HG02759 (cell line): ENCODE measurements around the gene TMEM190.

ENCODE experiments used
- ATAC-seq: cut with Tn5 transposase; IDR thresholded peaks from one replicate; pipeline ENCODE4 v1.9.1; 2021; ENCODE audit warnings: mild to moderate bottlenecking, moderate library complexity; ENCODE audit not compliant: unreplicated experiment

The TMEM190 gene

GRCh38 chr19:55350620-55351315 lies 25.9 kb upstream of the TMEM190 start:
- no peak for ATAC-seq

GRCh38 chr19:55352040-55352439 lies 24.6 kb upstream of the TMEM190 start:
- ATAC-seq = no peak

GRCh38 chr19:55352549-55353145 lies 24.0 kb upstream of the TMEM190 start:
- no peak for ATAC-seq

- ATAC-seq = no peak
Measured at GRCh38 chr19:55353356-55353802, 23.2 kb upstream of the TMEM190 start.

GRCh38 chr19:55353803-55354697 lies 22.6 kb upstream of the TMEM190 start:
- no peak for ATAC-seq

GRCh38 chr19:55354698-55355212 lies 21.9 kb upstream of the TMEM190 start, which contains the start of gene COX6B2:
COX6B2 (minus strand) TSS chr19:55354719; CDS start chr19:55354521, 198 bp downstream.
- ATAC-seq = no peak

GRCh38 chr19:55355213-55355821 lies 21.3 kb upstream of the TMEM190 start:
- ATAC-seq = no peak

- no peak for ATAC-seq
Measured at GRCh38 chr19:55358493-55358892, 18.1 kb upstream of the TMEM190 start.

GRCh38 chr19:55358943-55359908 lies 17.4 kb upstream of the TMEM190 start:
- ATAC-seq = no peak

- ATAC-seq = no peak
Measured at GRCh38 chr19:55360902-55361301, 15.7 kb upstream of the TMEM190 start.

GRCh38 chr19:55362174-55362989 lies 14.2 kb upstream of the TMEM190 start:
- ATAC-seq = no peak

GRCh38 chr19:55362990-55363716 lies 13.5 kb upstream of the TMEM190 start, which contains the start of gene GARIN5B:
GARIN5B (minus strand) TSS chr19:55363260; CDS start chr19:55363066, 194 bp downstream.
- no peak for ATAC-seq

- no peak for ATAC-seq
Measured at GRCh38 chr19:55365245-55365644, 11.4 kb upstream of the TMEM190 start.

GRCh38 chr19:55365964-55366363 lies 10.7 kb upstream of the TMEM190 start:
- ATAC-seq = no peak

GRCh38 chr19:55366790-55367189 lies 9.8 kb upstream of the TMEM190 start:
- ATAC-seq = no peak

GRCh38 chr19:55368106-55368505 lies 8.5 kb upstream of the TMEM190 start:
- ATAC-seq = no peak

GRCh38 chr19:55368701-55369563 lies 7.7 kb upstream of the TMEM190 start:
- no peak for ATAC-seq
